GM19438 (cell line): ENCODE measurements around the gene SLC9A2.

Experiments used
- ATAC-seq: cut with Tn5 transposase; IDR thresholded peaks from one replicate; pipeline ENCODE4 v1.9.1; 2021; ENCODE audit warnings: low read depth; ENCODE audit not compliant: unreplicated experiment

SLC9A2 gene

GRCh38 chr2:102618452-102619413 is 620 bp upstream of the SLC9A2 start:
- no peak for ATAC-seq

- ATAC-seq, result no peak
Measured at GRCh38 chr2:102620332-102620731, 979 bp downstream of the SLC9A2 start.

GRCh38 chr2:102621630-102622029 is 2.3 kb downstream of the SLC9A2 start:
- no peak for ATAC-seq

GRCh38 chr2:102622646-102623045 is 3.3 kb downstream of the SLC9A2 start:
- no peak for ATAC-seq

GRCh38 chr2:102630458-102630857 is 11.1 kb downstream of the SLC9A2 start:
- ATAC-seq, result no peak

GRCh38 chr2:102632380-102633175 is 13.2 kb downstream of the SLC9A2 start:
- no peak for ATAC-seq

- no peak for ATAC-seq
Measured at GRCh38 chr2:102634831-102635241, 15.5 kb downstream of the SLC9A2 start.

GRCh38 chr2:102635317-102635716 is 16.0 kb downstream of the SLC9A2 start:
- no peak for ATAC-seq

GRCh38 chr2:102636283-102636907 is 17.0 kb downstream of the SLC9A2 start:
- no peak for ATAC-seq

- no peak for ATAC-seq
Measured at GRCh38 chr2:102637358-102637757, 18.0 kb downstream of the SLC9A2 start.

GRCh38 chr2:102639429-102639828 is 20.1 kb downstream of the SLC9A2 start:
- no peak for ATAC-seq

- ATAC-seq, result no peak
Measured at GRCh38 chr2:102652126-102652525, 32.8 kb downstream of the SLC9A2 start.

GRCh38 chr2:102657770-102658169 is 38.4 kb downstream of the SLC9A2 start:
- ATAC-seq, result no peak

GRCh38 chr2:102660070-102660469 is 40.7 kb downstream of the SLC9A2 start:
- no peak for ATAC-seq

GRCh38 chr2:102660574-102660973 is 41.2 kb downstream of the SLC9A2 start:
- no peak for ATAC-seq

GRCh38 chr2:102661846-102662245 is 42.5 kb downstream of the SLC9A2 start:
- ATAC-seq, result no peak

- ATAC-seq, result no peak
Measured at GRCh38 chr2:102662833-102663232, 43.5 kb downstream of the SLC9A2 start.

GRCh38 chr2:102663381-102663780 is 44.0 kb downstream of the SLC9A2 start:
- ATAC-seq, result no peak

- no peak for ATAC-seq
Measured at GRCh38 chr2:102664471-102664909, 45.1 kb downstream of the SLC9A2 start.

GRCh38 chr2:102667072-102667471 is 47.7 kb downstream of the SLC9A2 start:
- ATAC-seq, result no peak

GRCh38 chr2:102668171-102668570 is 48.8 kb downstream of the SLC9A2 start:
- no peak for ATAC-seq
